NCI-H1417 (cell line): Measurements from ENCODE around the gene SLC12A2.

ENCODE experiments used
- DNase-seq, 3 experiments: peaks; one replicate each; lab custom pipeline; 2025; lab: John Stamatoyannopoulos, UW

The SLC12A2 gene

DNA sequence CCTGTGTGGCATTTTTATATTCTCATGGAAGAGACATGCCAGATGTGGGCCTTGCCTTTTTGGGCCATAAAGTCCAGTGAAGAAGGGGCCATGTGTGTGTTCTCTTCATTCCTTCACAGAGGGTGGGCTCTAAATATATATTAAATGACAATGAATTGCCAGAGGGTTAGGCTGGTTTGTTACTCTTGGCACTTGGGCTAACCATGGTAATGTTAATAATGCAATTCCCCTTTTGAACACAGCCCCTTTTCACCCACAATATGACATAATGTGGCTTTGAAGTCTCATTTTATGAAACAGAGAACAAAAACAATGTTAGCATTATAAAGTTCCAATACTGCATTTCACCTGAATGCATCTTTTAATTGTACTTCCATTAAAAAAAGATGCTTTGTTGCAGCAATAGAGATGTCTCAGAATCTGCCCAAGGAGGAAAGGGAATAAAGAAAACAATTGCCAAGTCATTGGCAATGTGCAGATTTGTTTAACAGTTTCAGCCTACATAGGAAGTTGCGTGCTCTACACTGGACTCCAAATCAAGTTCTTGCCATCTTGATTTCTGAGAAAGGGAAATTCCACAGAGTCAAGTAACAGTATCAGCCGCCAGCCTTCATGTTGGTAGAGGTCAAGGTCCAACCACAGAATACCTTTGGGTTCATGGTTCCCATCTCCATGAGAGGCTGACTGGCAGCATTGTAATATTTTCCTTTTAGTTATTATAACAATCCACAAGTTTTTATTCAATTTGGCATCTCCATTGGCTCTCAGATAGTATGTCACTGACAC lies 141.9 kb downstream of the SLC12A2 start:
- no peak for DNase-seq

DNA sequence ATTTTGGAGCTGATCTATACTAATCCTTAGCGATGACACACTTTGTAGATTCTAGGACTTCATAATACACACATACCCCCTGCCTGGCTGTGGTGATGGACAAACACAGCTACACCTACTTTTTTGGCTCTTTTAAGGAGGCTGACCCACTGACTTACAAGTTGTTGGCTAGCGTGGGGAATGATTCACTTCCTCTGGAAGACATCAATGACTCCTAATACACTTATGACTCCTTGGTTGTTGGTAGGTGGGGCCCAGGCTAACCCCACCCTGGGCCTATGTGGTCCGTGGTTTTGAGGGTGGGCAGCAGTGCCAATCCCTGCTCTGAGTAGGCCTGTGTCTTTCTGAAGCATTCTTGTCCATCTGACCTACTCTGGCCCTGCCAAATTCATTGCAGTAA lies 144.4 kb downstream of the SLC12A2 start:
- DNase-seq, result no peak

DNA sequence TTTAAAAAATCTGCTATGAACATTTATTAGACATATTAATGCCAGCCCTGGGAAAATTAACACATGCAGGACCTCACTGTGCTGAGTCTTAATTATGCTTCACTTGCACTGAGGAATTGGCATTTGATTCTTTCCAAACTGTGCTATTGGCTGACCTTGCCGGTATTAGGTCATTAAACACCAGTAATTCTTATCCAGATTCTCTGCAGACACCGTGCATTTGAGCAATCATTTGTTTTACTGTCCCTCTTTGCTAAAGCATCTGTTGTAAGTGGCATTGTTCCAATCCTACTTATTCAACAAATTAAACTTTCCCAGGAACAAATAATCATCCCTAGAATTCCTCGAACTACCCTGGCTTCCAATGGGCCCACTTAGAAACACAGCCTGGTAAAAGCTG lies 145.0 kb downstream of the SLC12A2 start:
- DNase-seq, result no peak

DNA sequence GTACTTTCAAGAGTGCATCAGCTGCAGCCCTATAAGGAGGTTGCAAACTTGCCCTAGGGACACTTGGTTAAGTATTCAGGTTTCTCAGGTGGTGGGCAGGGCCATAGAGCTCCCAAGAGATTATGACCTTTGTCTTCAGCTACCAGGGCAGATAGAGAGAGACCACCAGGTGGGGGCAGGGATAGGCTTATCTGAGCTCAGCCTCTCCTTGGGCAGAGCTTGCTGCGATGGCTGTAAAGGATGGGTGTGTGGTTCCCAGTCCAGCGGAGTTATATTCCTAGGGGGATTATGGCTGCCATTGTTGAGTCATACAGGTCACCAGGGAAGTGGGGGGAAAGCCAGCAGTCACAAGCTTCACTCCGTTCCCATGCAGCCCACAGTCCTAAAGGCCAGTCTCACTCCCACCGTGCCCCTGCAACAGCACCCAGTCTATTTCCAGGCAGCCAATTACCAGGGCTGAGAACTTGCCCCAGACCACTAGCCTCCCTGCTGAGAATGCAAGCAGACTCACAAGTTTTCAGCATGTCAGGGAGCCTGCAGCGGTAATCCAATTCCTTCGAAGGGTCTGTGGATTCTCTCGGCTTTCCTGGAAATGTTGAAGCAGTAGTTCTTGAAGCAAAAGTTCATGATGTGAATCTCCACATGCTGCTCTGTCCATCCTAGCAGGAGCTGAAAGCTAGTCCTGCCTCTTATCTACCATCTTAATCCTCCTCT lies 151.5 kb downstream of the SLC12A2 start:
- DNase-seq, result no peak

DNA sequence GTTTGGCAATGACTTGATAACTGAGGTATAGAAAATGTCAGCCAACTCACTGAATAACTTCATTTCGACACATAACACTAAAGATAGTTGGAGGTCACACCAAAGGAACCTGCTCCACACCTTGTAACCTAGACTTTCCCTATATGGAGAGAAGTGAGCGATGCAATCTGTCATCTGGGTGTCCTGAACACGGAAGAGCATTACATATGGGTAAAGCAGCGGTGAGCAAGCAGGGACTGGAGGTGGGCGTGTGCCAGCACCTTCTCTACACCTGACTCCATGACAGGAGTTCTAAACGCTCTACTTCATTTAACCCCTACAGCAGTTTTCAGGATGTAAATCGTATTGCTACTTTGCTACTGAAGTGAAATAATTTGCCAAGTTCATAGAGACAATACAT lies 152.8 kb downstream of the SLC12A2 start:
- DNase-seq, result no peak

DNA sequence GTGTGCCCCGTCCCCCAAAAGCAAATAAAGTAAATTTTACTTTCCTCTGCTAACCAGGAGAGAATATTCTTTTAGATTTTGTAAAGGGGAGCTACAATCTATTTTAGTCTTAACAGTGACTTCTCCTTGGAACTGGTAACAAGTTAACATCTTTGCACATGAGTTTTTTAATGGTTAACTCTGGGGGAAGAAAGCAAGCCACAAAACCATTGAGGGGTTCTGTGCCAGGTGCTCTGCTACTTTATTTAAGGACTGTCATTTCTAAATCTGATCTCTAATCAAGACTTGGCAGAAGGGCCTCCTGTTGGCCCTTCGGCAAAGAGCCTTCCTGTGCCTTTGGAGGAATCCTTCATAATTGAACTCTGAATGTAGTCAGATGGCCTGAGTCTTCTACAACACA lies 153.4 kb downstream of the SLC12A2 start:
- DNase-seq, result no peak

DNA sequence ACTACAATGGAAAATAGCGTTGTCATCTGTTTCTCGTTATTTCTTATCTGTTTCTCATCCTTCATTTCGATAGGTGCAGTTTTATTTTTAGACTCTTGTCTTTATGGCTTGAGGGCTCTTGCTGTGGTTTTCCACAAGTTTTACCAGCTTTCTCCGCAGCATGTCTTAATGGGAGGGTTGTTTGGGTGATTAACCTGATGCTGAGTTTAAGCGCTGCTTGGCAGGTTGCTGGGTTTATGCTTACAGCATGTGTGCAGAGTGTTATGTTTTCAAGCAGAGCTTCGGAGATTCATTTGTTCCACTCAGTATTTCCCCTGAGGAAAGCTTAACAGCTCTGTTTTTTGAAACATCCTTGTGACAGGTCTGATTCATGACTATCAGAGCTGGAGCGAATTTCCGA lies 154.0 kb downstream of the SLC12A2 start:
- DNase-seq, result peak in 1 of 3 experiments; percentile 61
